Smooth muscle cell (in vitro differentiated cells): ENCODE measurements around the gene PDLIM5. TPM values are rescaled to one million over a fixed set of nuclear protein-coding genes. Genes with fewer than 3 reads are reported as not detected.

Source experiments
- DNase-seq: peaks from one replicate; lab custom pipeline; 2025; ENCODE audit not compliant: unreplicated experiment; lab: John Stamatoyannopoulos, UW
- H2AFZ ChIP-seq: fragments of 200-600 bp; sonication (generic); 2 replicates; pipeline ENCODE4 v1.6.0; 2016; ENCODE audit warnings: antibody characterized with exemption, low read depth, mild to moderate bottlenecking
- H3F3A ChIP-seq: fragments of 200-600 bp; sonication (generic); 2 replicates; pipeline ENCODE4 v1.6.0; 2017; ENCODE audit warnings: antibody characterized with exemption, low read depth
- H3K27ac ChIP-seq: fragments of 200-600 bp; sonication (generic); 2 replicates; pipeline ENCODE4 v1.5.1; 2016; ENCODE audit warnings: low read depth, mild to moderate bottlenecking
- H3K27me3 ChIP-seq: fragments of 200-600 bp; sonication (generic); 2 replicates; pipeline ENCODE4 v1.6.1; 2016; ENCODE audit warnings: low read depth, mild to moderate bottlenecking
- H3K36me3 ChIP-seq: fragments of 200-600 bp; sonication (generic); 2 replicates; pipeline ENCODE4 v1.5.1; 2016; ENCODE audit warnings: low read depth
- H3K4me1 ChIP-seq: fragments of 200-600 bp; sonication (generic); 2 replicates; pipeline ENCODE4 v1.5.1; 2016; ENCODE audit warnings: low read depth
- H3K4me2 ChIP-seq: fragments of 200-600 bp; sonication (generic); 2 replicates; pipeline ENCODE4 v1.6.0; 2016; ENCODE audit warnings: mild to moderate bottlenecking
- H3K4me3 ChIP-seq: fragments of 200-600 bp; sonication (generic); 2 replicates; pipeline ENCODE4 v1.5.1; 2016; ENCODE audit warnings: mild to moderate bottlenecking
- H3K79me2 ChIP-seq: fragments of 200-600 bp; sonication (generic); 2 replicates; pipeline ENCODE4 v1.6.0; 2016; ENCODE audit warnings: low read depth, mild to moderate bottlenecking
- H3K9ac ChIP-seq: fragments of 200-600 bp; sonication (generic); 2 replicates; pipeline ENCODE4 v1.6.0; 2016; ENCODE audit warnings: low read depth
- H3K9me3 ChIP-seq: fragments of 200-600 bp; sonication (generic); replicated peaks from 2 replicates; pipeline ENCODE4 v1.5.1; 2016; ENCODE audit warnings: low read depth
- H4K20me1 ChIP-seq: fragments of 200-600 bp; sonication (generic); 2 replicates; pipeline ENCODE4 v1.6.0; 2016; ENCODE audit warnings: low read depth
- WGBS: methylation state at CpG from one replicate; pipeline ENCODE4 v1.1.7; 2016; ENCODE audit warnings: low lambda C conversion rate; 5-methylcytosine and 5-hydroxymethylcytosine counted together
- polyA plus RNA-seq: library from polyadenylated mRNA; unstranded; fragments of >200 nt; fragmentation: Nextera tagmentation; extraction: Ambion mirVana; gene quantifications from 2 replicates; pipeline ENCODE4 v1.2.1, GENCODE V29; 2016
- total RNA-seq: library from RNA; depleted of rRNA; stranded (reverse); fragments of >200 nt; gene quantifications from 2 replicates; pipeline ENCODE4 v1.2.3, GENCODE V29; 2014
- TF ChIP-seq, protein P1 (sequence below): fragments of 200-600 bp; sonication (generic); IDR thresholded peaks from 2 replicates; pipeline ENCODE4 v1.5.1; 2017; ENCODE audit warnings: borderline replicate concordance, mild to moderate bottlenecking, antibody characterized with exemption; ENCODE audit not compliant: insufficient read depth, poor library complexity, severe bottlenecking

Gene PDLIM5
- total and polyA plus RNA-seq, 2 experiments from 2014 or later = 129 to 150 TPM

DNA sequence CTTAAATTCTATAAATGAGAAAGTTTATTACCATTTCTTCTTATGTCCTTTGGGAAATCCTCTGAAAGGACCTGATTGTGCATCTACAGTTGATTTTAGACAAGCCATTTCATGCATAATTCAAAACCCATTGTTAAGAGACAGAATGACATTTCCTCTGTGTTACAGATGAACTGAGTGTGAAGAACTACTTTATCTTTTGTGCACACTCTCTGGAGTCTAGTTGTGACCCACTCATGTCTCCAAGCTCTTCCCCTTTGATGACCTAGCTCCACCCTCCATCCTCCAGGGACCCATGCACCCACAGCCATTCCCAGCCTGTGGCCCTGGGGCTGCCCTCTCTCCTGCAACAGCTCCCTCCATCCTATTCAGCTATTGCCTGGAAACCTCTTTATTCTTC is 248.6 kb downstream of the PDLIM5 start:
- H3K79me2 ChIP-seq = no peaks in the 10 kb centered on the region
- no peaks in the 10 kb centered on the region for H4K20me1 ChIP-seq
- H3K4me3 ChIP-seq = no peak overlapping the region
- no peaks in the 10 kb centered on the region for H3K4me1 ChIP-seq
- no peak overlapping the region for H2AFZ ChIP-seq
- TF ChIP-seq, protein P1, sequence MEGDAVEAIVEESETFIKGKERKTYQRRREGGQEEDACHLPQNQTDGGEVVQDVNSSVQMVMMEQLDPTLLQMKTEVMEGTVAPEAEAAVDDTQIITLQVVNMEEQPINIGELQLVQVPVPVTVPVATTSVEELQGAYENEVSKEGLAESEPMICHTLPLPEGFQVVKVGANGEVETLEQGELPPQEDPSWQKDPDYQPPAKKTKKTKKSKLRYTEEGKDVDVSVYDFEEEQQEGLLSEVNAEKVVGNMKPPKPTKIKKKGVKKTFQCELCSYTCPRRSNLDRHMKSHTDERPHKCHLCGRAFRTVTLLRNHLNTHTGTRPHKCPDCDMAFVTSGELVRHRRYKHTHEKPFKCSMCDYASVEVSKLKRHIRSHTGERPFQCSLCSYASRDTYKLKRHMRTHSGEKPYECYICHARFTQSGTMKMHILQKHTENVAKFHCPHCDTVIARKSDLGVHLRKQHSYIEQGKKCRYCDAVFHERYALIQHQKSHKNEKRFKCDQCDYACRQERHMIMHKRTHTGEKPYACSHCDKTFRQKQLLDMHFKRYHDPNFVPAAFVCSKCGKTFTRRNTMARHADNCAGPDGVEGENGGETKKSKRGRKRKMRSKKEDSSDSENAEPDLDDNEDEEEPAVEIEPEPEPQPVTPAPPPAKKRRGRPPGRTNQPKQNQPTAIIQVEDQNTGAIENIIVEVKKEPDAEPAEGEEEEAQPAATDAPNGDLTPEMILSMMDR = no peak
- H3K27ac ChIP-seq = no peak overlapping the region
- H3K4me2 ChIP-seq = no peak overlapping the region
- H3K36me3 ChIP-seq = no peaks in the 10 kb centered on the region
- no peak overlapping the region for H3K9ac ChIP-seq
- no peaks in the 10 kb centered on the region for H3K9me3 ChIP-seq
- DNase-seq = no peak
- no peaks in the 10 kb centered on the region for H3F3A ChIP-seq
- H3K27me3 ChIP-seq = no peaks in the 10 kb centered on the region

DNA sequence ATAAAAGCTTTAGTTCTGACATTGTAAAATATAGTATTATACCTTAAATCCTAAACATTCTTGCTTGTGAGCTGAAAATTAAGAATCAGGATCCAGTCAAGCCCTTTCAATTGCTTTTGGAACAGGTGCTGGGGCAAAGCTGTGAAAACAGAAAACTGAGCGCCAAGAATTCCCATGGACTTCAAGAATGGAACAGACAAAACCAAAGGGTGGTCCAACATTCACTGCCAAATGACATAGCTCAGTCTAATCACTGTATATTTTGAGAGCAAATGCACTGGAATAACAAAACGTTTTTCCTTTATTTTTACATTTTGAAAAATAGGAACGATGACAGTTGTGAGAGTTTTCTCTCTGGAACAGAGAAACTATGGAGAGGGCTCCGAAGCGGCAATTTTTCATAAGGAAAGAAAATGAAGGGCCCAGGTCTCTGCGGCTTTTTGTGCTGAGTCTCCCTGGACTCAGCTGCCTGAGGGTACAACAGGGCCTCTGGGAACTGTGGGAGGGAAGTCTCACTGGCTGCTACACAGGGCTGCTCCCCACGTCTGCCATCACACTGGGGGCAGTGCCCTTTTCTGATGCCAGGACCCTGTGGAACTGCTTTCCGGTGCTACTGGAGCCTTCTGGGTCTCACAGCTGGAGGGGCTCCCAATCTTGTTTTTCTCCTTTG is 250.0 kb downstream of the PDLIM5 start:
- Histone ChIP-seq H3K79me2 (no peaks in the 10 kb centered on the region), H3F3A (no peaks in the 10 kb centered on the region), H2AFZ (no peak overlapping the region), H3K4me2 (no peak overlapping the region), H3K4me1 (no peaks in the 10 kb centered on the region), H3K4me3 (no peak overlapping the region), H3K27me3 (no peaks in the 10 kb centered on the region), H3K9me3 (no peaks in the 10 kb centered on the region), H3K36me3 (no peaks in the 10 kb centered on the region), H3K27ac (no peak overlapping the region), H3K9ac (no peak overlapping the region), H4K20me1 (no peaks in the 10 kb centered on the region)
- no peak for DNase-seq
- WGBS = 86% methylated on average over 8 of the region's 8 CpGs
- TF ChIP-seq, protein P1 = no peak

DNA sequence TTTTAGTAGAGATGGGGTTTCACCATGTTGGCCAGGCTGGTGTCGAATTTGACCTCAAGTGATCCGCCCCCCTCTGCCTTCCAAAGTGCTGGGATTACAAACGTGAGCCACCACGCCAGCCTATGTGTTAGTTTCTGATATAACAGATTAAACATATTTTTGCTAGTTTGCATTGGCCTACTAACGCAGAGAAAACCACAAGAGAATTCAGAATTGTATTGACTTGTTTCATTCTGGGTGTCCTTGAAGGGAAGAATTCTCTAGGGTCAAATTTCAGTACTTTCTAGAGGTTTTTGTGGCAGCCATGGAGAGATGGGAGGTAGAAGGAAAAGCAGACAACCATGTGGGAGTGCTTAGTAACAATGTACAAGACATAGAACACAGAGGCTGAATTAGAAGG is 259.9 kb downstream of the PDLIM5 start:
- Histone ChIP-seq H3K27me3 (no peaks in the 10 kb centered on the region), H2AFZ (peak overlapping the region; percentile 72), H3K9ac (no peak overlapping the region), H3K4me3 (no peak overlapping the region), H4K20me1 (no peaks in the 10 kb centered on the region), H3K27ac (no peak overlapping the region), H3K4me1 (peaks cover 17% of the 10 kb centered on the region), H3F3A (no peaks in the 10 kb centered on the region), H3K9me3 (no peaks in the 10 kb centered on the region), H3K79me2 (no peaks in the 10 kb centered on the region), H3K36me3 (no peaks in the 10 kb centered on the region), H3K4me2 (no peak overlapping the region)
- 83% methylated on average over 5 of the region's 5 CpGs for WGBS
- TF ChIP-seq, protein P1 = no peak
- DNase-seq = no peak

DNA sequence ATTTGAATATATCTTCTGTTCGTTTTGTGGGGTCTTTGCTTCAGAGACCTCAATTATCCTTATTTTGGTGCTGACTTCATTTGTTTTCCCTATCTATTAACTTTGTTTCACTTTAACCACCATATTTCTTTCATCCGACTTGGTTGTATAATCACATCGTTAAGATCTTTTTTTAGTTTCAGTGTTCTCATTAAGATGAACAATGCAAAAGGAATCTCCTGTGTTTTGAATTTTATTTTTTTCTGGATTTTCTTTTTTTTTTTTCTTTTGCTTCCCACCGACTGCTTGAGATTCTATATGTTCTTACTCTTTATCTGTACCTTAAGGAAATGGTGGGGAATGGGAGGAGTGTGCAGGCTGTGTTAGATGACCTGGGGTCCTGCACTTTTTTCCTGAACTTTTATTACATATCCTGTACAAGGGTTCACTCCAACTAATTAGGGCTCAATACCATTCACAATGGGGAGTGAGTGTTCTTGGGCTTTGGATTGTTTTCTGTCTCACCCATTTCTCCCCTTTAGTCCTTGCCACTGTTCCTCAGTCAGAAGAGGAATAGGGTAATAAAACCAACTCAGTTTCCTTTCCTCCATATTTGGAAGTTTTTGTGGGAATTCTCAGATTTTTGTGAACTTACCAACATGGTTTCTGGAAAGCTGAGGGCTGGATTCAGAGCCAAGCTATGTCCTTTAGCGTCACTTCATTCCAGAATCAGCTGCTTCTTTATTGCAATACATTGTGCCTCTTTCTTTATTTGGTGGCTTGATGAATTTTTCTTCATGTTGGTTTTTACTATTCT is 262.8 kb downstream of the PDLIM5 start:
- WGBS = 47% methylated on average over 5 of the region's 5 CpGs
- Histone ChIP-seq H3K27ac (peak overlapping the region; percentile 78), H3K4me3 (no peak overlapping the region), H3F3A (no peaks in the 10 kb centered on the region), H4K20me1 (no peaks in the 10 kb centered on the region), H3K9me3 (no peaks in the 10 kb centered on the region), H3K79me2 (no peaks in the 10 kb centered on the region), H3K4me1 (peaks cover 17% of the 10 kb centered on the region), H3K4me2 (peak overlapping the region; percentile 52), H3K9ac (peak overlapping the region; percentile 46), H3K36me3 (no peaks in the 10 kb centered on the region), H3K27me3 (no peaks in the 10 kb centered on the region), H2AFZ (peak overlapping the region; percentile 31)
- TF ChIP-seq, protein P1 = no peak
- no peak for DNase-seq
